Activated effector memory CD4-positive, alpha-beta T cell treated with Interleukin-2 at 50 U/mL for 16 hours (primary cell): Measurements from ENCODE around the gene NAXE.
"Not testable (repeated sequence)": the region's sequence is repeated elsewhere in the genome, so short reads cannot be mapped to it uniquely, and the experiment has no call there.

Experiments used
- DNase-seq: peaks from one replicate; pipeline ENCODE4 v3.0.0-alpha.2; 2020

Gene NAXE

GRCh38 chr1:156591432-156592157 lies at the start of gene NAXE:
Gene NAXE, plus strand, starts transcription at chr1:156591776. Its CDS starts 29 bp downstream, at chr1:156591805.
- DNase-seq: peak; percentile 66

- DNase-seq: no peak
Measured at GRCh38 chr1:156543066-156543465, 48.5 kb upstream of the NAXE start.

GRCh38 chr1:156544592-156545102 lies 46.9 kb upstream of the NAXE start:
- no peak for DNase-seq

DNA sequence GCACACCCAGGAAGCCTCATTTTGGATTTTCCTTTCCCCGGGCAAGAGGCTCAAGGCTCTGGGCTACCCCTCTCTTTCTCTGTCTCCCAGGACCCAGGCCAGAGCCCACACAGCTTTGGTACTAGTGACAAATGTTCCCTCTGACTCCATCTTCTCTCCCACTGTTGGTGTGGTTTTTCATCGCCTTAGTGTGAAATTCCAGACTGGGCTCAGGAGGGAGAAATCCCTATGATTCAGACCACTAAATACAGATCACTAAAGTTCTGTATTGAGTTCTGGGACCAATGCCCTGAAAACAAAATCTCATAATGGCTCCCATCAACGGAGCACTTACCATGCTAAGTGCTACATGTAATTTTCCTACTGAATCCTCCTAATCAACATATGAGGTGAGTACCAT lies 45.3 kb upstream of the NAXE start:
- DNase-seq: no peak

DNA sequence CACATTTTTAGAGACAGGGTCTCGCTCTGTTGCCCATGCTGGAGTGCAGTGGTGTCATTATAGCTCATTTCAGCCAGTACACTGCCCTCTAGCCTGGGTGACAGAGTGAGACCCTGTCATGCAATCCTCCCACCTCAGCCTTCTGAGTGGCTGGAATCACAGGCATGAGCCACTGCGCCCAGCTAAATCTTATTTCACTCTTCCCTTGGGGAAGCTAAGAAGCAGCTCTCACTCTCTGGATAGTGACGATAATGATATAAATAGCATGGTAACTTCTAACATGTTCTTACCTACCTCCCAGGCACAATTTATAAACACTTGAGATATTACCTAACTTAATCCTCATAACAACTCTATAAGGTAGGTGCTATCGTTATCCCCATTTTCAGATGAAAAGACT lies 44.1 kb upstream of the NAXE start:
- no peak for DNase-seq

DNA sequence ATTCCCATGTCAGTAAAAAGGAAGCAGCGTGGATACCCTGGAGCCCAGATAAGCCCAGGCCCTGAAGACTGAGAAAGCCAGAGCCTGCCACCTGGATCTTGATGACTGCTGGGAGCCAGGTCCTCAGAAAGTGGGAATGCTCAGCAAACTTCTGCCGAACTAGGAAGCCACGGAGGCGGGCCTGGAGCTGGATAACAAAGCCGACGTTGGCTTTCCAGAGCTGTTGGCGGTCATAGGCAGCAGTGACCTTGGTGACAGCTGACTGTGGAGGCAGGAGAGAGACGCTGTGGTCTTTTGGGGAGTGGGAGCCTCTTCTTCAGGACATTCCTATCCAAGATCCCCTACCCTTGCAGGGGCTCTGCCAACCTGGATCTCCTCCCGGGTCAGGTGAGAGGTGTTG lies 43.6 kb upstream of the NAXE start:
- DNase-seq: no peak

DNA sequence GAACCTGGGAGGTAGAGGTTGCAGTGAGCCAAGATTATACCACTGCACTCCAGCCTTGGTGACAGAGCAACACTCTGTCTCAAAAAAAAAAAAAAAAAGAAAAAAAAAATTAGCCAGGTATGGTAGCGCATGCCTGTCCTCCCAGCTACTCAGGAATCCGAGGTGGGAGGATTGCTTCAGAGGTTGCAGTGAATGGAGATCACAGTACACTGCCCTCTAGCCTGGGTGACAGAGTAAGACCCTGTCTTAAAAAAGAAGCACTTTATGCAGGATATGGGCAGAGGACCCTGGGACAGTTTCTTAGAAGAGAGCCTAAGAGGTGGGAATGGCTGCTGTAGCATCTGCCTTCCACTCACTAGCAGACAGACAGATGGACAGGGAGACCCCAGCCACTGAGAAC lies 42.2 kb upstream of the NAXE start:
- no peak for DNase-seq

GRCh38 chr1:156549831-156550230 lies 41.7 kb upstream of the NAXE start:
- DNase-seq: no peak

GRCh38 chr1:156550346-156550745 lies 41.2 kb upstream of the NAXE start:
- DNase-seq: no peak

GRCh38 chr1:156551066-156551643 lies 40.4 kb upstream of the NAXE start:
- no peak for DNase-seq

- no peak for DNase-seq
Measured at GRCh38 chr1:156551869-156552268, 39.7 kb upstream of the NAXE start.

DNA sequence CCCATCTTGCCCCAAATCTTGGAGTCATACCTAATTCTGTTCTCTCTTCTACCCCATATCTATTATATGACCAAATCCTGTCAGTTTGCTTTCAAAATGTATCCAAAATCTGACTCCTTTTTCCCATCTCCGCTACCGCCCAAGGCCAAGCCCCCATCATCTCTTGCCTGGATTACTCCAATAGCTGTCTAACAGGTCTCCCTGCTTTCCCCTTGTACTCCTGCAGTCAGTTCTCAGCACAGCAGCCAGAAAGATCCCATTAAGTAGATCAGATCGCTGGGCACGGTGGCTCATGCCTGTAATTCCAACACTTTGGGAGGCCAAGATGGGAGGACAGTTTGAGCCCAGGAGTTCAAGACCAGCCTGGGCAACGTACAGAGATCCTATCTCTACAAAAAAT lies 39.1 kb upstream of the NAXE start:
- no peak for DNase-seq

DNA sequence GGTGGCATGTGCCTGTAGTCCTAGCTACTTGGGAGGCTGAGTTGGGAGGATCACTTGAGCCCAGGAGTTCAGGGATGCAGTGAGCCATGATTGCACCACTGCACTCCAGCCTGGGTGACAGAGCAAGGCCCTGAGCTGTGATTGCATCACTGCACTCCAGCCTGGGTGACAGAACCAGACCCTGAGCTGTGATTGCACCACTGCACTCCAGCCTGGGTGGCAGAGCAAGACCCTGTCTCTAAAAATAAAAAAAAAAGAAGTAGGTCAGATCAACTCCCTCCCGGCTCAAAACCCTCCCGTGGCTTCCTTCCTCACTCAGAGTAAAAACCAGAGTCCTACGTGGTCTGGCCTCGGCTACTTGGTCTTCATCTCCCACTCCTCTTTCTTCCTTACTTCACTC lies 38.6 kb upstream of the NAXE start:
- not testable (repeated sequence) for DNase-seq

GRCh38 chr1:156553860-156554485 lies 37.6 kb upstream of the NAXE start:
- no peak for DNase-seq

GRCh38 chr1:156554971-156555370 lies 36.6 kb upstream of the NAXE start:
- DNase-seq: no peak

- no peak for DNase-seq
Measured at GRCh38 chr1:156555715-156556114, 35.9 kb upstream of the NAXE start.

DNA sequence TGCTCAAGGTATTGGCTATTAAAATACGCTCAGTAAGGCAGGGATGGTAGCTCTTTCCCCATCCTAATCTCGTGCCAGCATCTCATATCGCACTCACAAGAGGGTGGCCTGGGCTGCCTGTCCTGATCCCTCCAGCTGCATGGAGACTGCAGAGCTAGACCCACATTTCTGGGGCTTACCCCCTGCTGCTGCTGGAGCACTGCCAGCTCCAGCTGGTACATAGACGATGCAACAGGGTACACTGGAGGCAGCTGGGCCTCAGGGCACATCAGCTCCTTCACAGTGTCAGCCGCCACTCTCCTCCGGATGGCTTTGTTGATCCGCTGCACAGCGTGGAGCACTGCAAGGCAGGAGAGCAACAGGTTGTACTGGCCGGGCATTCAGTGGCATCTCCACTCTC lies 35.2 kb upstream of the NAXE start:
- DNase-seq: no peak

- DNase-seq: no peak
Measured at GRCh38 chr1:156559086-156559796, 32.3 kb upstream of the NAXE start.

DNA sequence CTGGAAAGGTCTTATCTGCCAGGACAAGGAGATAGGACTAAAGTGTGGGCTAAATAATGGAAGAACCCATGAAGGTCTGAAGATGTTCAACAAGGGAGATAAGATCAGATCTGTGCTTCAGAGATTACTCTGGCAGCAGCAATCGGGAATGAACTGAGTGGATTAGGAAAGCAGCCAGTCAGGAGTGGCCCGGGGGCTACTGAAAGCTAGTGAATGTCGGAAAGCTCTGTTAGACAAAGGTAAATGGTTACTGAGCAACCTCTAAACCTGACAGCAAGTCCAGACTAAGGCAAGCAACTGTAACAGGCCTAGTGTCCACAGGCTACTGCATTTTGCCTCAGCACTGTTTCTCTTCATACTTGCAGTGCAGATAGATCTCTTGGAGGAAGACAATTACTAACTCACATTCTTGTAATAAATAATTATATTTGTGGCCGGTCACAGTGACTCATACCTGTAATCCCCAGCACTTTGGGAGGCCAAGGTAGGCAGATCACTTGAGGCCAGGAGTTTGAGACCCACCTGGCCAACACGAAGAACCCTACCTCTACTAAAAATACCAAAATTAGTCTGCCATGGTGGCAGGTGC lies 31.7 kb upstream of the NAXE start:
- no peak for DNase-seq

DNA sequence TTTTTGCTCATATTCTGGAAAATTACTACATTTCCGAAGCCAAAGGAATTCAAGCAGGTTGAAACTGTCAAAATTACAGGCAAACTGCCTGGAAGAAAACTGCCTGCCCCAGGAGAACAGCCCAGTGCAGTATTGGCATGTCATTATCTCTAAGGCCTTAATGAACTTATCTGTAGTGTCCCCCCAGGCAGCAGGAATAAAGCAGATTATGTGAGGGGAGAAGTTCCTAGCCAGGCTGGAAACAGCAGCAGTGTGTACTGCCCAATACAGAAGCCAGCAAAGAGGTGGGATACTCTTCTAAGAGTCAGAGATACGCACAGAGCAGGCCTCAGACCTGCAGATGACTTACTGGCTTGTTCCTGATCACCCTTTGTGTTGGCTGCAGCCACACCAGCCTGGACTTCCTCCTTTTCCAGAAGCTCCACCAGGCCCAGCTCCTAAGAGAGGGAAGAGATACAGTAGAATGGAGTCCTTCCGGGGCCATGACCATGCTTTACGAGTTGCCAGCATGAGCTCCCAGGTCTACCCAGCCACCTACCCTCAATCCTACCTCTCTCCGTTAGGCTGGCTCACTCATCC lies 30.9 kb upstream of the NAXE start:
- no peak for DNase-seq

DNA sequence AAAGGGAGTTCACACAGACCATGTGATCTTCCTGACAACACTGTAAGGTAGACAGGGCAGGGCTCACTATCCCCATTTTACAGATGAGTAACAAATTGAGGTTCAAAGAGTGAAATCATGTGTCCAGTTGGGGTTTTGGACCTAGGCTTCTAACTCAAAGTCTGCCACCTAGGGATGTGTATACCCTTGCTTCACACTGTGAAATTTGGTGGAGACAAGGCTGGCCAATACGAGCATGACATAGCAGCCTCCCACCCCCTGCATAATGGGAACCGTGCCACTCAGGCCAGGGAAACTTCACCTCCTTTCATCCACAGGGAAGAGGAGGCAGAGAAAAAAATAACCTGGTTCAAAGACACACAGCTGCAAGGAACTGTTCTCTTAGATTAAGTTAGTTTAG lies 26.1 kb upstream of the NAXE start:
- no peak for DNase-seq

DNA sequence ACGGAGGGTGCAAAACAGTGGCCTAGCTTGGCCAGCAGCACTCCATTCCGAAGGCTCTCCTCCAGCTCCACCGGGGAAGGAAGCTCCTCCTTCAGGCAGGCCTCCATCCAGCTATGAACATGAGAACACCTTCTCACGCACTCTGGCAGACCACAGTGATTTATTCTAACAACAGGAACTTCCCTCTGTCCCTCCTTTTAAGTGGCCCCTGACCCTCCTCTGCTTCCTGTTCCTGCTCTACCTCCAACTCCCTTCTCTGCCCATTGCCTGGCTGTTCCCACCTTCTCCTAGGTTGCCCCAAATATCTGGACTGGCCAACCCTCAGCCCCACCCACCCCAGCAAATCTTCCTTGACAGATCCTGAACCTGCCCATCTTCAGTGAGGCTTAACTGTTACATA lies 25.1 kb upstream of the NAXE start:
- DNase-seq: no peak
